ENCODE data around the gene JAK1.

Gene JAK1

DNA sequence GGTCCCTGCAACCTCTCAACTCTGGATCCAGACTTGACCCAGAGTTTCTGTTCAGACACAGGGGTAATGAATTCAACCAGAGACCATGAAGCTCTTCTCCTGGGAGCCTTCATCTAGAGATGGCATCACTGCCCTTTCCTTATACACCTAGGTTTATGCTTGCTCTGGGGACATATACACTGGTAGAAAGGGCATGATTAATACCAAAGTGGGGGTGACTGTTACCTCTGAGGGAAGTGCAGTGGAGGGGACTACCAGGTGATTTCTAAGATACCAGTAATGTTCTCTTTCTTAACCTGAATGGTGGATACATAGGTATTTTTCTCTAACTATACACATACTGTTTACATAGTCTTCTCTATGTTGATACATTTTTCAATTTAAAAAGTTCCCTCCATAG lies 48.4 kb downstream of the JAK1 start:
- TF ChIP-seq, protein P1, sequence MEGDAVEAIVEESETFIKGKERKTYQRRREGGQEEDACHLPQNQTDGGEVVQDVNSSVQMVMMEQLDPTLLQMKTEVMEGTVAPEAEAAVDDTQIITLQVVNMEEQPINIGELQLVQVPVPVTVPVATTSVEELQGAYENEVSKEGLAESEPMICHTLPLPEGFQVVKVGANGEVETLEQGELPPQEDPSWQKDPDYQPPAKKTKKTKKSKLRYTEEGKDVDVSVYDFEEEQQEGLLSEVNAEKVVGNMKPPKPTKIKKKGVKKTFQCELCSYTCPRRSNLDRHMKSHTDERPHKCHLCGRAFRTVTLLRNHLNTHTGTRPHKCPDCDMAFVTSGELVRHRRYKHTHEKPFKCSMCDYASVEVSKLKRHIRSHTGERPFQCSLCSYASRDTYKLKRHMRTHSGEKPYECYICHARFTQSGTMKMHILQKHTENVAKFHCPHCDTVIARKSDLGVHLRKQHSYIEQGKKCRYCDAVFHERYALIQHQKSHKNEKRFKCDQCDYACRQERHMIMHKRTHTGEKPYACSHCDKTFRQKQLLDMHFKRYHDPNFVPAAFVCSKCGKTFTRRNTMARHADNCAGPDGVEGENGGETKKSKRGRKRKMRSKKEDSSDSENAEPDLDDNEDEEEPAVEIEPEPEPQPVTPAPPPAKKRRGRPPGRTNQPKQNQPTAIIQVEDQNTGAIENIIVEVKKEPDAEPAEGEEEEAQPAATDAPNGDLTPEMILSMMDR (IDR thresholded peaks at IDR 0.05; ENCODE audit: borderline replicate concordance, control extremely low read depth, extremely low read depth, insufficient read depth, missing control alignments): no peak
- no peak for DNase-seq (ENCODE audit: low spot score)
- in situ Hi-C loops (cut with MboI; ENCODE audit: low sequenced_read_pairs, unreplicated experiment): no loop called here

DNA sequence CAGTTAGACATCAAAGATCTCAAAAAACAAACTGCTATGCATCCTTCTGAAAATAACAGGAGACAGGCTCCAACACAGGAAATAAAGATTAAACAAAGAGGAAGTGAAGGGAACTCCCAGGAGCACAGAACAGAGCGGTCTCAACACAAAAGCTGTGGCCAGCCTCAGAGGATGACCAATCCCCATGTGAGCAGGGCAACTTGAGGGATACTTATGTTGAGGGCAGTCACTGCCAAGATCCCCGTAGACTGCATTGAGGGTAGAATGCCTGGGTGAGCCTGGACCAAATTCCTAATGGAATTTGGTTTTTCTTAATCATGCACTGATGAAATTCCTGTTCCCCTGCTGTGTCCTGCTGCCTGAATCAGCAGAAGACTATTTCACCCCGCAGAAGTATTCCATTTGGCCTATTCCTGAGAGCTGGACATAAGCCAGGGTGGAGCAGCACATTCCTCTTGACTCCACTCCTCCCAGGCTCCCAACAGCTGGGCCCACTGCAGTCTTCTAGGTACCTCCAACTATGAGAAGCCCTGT lies 49.0 kb downstream of the JAK1 start:
- no peak for DNase-seq (ENCODE audit: low spot score)
- TF ChIP-seq, protein P1 (IDR thresholded peaks at IDR 0.05; ENCODE audit: borderline replicate concordance, control extremely low read depth, extremely low read depth, insufficient read depth, missing control alignments): no peak
- in situ Hi-C loops (cut with MboI; ENCODE audit: low sequenced_read_pairs, unreplicated experiment): no loop called here

DNA sequence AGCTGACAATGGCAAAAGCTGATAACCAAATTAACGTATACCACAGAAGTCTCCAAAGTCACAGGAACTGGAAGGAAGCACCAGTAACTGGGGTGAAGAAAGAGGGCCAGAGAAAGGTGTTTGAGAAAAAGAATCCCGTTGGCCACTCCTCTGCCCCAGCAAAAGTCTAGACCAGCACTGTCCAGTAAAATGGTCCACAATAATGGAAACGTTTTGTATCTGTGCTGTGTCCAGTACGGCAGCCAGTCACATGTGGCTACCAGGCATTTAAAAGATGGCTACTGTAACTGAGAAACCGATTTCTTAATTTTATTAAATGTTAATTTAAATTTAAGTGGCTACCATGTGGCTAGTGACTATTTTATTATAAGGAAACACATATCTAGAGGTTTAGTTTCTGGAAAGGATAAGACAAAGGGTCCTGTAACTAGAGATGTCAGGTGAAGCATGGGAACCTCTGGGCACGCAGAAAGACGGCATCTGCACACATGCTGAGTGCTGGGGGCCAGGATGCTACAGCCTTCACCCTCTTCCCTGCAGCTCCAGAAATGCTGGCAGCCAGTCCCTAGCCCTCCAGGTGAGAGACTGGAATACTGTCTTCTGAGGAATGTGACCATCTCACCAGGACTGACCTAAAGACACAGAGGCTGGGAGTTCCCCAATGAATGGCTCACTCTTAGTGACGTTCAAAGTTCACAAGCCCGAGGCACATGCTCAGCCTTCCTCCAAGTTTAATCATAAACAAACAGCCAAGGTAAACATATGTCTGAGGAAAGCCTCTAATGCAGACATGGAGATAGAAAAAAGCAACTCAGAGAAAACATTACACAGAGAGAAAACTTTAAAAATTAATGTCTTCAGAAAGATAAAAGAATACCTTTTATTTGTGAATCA lies 50.7 kb downstream of the JAK1 start:
- TF ChIP-seq, protein P1 (IDR thresholded peaks at IDR 0.05; ENCODE audit: borderline replicate concordance, control extremely low read depth, extremely low read depth, insufficient read depth, missing control alignments): no peak
- DNase-seq (ENCODE audit: low spot score): no peak
- in situ Hi-C loops (cut with MboI; ENCODE audit: low sequenced_read_pairs, unreplicated experiment): no loop called here

DNA sequence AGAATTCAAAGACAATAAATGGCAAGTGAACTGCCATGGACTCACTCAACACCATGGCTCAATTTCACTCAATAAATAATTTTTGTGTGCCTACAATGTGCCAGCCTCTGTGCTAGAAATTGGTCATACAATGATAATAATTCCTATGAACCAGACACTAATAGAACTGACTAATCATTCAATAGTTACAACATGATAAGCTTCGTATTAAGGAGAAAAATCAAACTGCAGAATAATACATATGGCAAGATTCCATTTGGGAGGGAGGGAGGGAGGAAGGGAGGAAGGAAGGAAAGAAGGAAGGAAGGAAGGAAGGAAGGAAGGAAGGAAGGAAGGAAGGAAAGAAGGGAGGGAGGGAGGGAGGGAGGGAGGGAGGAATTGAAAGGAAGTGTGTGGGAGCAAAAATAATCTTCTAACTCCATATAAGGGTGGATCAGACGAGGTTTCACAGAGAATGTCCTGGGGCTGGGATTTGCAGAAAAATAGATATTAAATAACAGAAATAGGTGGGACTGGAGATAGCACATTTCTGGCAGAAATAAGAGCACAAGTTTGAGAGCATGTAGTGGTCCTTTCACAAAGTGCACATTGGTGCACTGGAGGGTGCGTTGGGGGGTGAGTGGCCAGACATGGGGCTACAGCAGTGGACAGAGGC lies 52.9 kb downstream of the JAK1 start:
- TF ChIP-seq, protein P1 (IDR thresholded peaks at IDR 0.05; ENCODE audit: borderline replicate concordance, control extremely low read depth, extremely low read depth, insufficient read depth, missing control alignments): no peak
- in situ Hi-C loops (cut with MboI; ENCODE audit: low sequenced_read_pairs, unreplicated experiment): no loop called here
- DNase-seq (ENCODE audit: low spot score): no peak

DNA sequence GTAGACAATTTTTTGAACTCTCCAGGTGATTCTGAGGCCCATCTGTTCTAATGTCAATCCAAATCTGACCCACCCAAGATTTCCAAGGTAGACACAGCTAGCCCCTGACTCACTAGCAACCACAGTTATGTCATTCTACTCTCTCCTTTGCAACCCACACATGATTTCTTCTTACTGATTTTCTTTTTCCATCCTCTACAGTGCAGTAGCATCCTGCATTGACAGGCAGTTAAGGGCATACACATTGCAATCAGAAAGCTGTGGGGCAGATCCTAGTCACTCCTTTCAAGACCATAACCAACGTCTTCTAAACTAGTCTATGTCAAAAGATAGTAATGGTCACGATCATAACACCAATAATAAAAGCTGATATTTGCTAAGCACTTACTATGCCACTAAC lies 54.2 kb downstream of the JAK1 start:
- TF ChIP-seq, protein P1 (IDR thresholded peaks at IDR 0.05; ENCODE audit: borderline replicate concordance, control extremely low read depth, extremely low read depth, insufficient read depth, missing control alignments): no peak
- in situ Hi-C loops (cut with MboI; ENCODE audit: low sequenced_read_pairs, unreplicated experiment): no loop called here
- DNase-seq (ENCODE audit: low spot score): no peak

DNA sequence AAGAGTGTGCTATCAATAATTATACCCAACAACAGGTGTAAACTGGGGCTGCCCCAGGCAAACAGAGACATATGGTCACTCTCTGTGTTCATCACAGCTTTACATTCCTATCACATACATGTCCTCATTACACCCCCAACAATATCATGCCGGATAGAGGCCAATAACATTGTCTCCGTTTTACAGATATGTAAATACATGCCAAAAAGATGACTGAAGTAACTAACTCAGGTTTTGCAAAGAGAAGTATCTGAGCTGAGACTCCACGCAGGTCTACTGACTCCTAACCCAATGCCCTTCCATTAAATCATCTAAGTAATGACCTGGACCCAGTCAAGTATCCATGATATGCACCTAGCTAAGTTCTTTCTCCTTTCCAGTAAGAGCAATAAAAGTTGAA lies 55.0 kb downstream of the JAK1 start:
- no peak for DNase-seq (ENCODE audit: low spot score)
- TF ChIP-seq, protein P1 (IDR thresholded peaks at IDR 0.05; ENCODE audit: borderline replicate concordance, control extremely low read depth, extremely low read depth, insufficient read depth, missing control alignments): no peak
- in situ Hi-C loops (cut with MboI; ENCODE audit: low sequenced_read_pairs, unreplicated experiment): no loop called here

All from GM13976 (cell line).